HCT116 (cell line): ENCODE measurements around the gene HS6ST3.

Experiments
- CTCF ChIP-seq, 3 experiments: fragments of 200-600 bp in 1 of 3; sonication (generic) in 1 of 3; IDR thresholded peaks in 2 of 3; conservative IDR thresholded peaks in 1 of 3; 2 replicates each; pipeline ENCODE4 v1.5.1; 2012 to 2017; ENCODE audit warnings: low read depth in 2 of 3, low read length in 2 of 3, antibody characterized with exemption in 1 of 3, borderline replicate concordance in 1 of 3, control low read depth in 1 of 3, mild to moderate bottlenecking in 1 of 3, mixed read lengths in 1 of 3, mixed run types in 1 of 3, moderate library complexity in 1 of 3; ENCODE audit not compliant: insufficient read depth in 1 of 3
- FOSL1 ChIP-seq: IDR thresholded peaks from 2 replicates; pipeline ENCODE4 v1.6.1; 2012; ENCODE audit warnings: low read depth
- JUND ChIP-seq: IDR thresholded peaks from 2 replicates; pipeline ENCODE4 v1.6.1; 2012
- POLR2A ChIP-seq: IDR thresholded peaks from 2 replicates; pipeline ENCODE4 v1.7.0; 2011; ENCODE audit warnings: borderline replicate concordance; ENCODE audit not compliant: insufficient read depth, insufficient read length; ENCODE audit errors: extremely low read depth
- ZFX ChIP-seq: fragments of 450-650 bp; IDR thresholded peaks from 2 replicates; pipeline ENCODE4 v1.6.1; 2017
- TF ChIP-seq, protein P1 (sequence below): IDR thresholded peaks from 2 replicates; pipeline ENCODE4 v1.6.1; 2012

GRCh38 chr13:96089139-96089538 lies 768 bp upstream of the HS6ST3 start:
- TF ChIP-seq CTCF (IDR thresholded peaks at IDR 0.05 in 2 of 3, conservative IDR thresholded peaks at IDR 0.05 in 1 of 3; ENCODE audit: borderline replicate concordance in 1 of 3, insufficient read depth in 1 of 3, low read depth in 2 of 3, low read length in 2 of 3) (no peak), POLR2A (no peak), FOSL1 (no peak), ZFX (no peak), JUND (no peak)
- TF ChIP-seq, protein P1, sequence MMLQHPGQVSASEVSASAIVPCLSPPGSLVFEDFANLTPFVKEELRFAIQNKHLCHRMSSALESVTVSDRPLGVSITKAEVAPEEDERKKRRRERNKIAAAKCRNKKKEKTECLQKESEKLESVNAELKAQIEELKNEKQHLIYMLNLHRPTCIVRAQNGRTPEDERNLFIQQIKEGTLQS: no peak
